AG20443 (cell line): ENCODE measurements around the gene EEIG2.

ENCODE experiments used
- DNase-seq: peaks from one replicate; pipeline ENCODE4 v3.0.0; 2012; ENCODE audit warnings: low spot score, mixed read lengths

The EEIG2 gene

DNA sequence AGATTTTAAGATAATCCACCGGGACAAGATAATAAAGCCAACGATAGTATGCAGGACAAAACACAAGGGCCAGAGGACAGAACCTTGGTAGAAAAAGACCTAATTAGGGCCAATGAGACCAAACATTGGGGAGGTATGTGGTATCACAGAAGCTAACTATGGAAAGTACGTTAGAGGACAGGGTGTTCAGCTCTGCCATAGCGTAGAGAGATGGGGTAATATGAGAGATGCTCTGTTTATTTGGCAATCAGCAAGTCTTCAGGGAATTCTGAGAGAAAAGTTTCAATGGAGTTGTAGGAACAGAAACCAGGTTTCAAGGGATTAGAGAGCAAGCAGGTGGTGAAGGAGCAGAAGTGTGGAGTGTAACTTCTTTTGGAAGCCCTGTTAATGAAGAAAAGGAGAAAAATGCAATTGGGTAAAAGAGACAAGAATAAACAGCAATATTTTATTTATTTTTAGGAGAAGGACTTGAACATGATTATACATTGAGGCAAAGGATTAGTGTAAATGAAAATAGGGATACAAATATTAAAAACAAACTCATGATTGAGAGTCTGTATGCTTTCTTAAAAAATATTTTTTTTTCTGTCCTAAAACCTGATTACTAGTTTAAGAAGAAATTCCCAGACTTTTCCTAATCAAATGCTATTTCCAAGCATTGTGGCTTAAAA, 24.0 kb downstream of the EEIG2 start:
- DNase-seq, result no peak

DNA sequence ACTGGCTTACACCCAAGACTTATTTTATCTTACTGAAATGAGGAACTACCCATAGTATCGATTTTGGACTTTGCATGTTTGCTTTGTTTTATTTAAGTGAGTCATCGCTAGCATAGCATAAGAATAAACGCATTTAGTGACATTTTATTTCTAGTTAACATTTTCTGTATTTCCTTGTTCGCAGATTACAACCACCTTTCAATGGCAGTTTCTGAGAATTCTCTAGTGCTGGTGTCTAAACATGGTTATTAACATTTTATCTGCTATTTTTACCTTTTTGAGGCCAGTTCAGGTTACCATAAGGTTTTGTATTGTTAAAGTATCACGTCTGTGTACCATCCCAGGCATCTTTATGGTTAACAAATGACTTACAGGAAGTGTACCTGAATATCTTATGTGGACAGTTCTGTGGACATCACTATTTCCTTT, 24.5 kb downstream of the EEIG2 start:
- no peak for DNase-seq

DNA sequence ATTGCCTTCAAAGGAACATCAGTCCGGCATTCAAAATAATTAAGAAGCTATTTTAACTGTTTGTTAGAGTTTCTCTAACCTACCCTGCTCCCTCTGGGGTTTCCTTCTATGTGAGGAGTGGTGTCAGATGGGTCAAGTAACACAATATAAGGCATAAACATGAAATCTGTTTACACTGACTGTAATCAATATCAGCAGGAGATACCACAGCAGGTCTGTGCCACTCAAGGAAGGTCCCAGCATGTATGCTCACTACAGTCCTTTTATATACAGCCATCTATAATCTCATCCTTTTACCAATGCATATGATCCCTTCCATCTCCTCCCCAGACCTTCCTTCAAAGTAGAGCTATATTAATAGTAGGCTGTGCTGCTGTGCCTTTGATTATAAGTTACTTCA, 25.4 kb downstream of the EEIG2 start:
- DNase-seq, result no peak

DNA sequence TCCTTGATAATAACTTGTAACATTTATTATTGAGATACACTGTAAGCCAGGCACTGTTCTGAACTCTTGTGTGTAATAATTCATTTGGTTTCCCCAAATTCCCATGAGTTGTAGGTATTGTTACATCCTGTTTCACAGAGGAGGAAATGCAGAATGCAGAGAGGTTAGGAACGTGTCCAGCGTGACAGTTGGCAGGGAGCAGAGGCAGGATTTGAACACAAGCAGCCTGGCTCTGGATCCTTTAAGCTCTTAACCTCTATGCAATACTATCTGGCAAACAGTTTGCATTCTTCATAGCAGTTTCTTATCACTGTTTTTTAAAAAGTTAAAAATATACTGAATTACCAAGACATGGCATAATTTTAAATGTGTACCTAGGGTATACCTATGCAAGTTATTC, 30.5 kb downstream of the EEIG2 start:
- DNase-seq, result no peak

DNA sequence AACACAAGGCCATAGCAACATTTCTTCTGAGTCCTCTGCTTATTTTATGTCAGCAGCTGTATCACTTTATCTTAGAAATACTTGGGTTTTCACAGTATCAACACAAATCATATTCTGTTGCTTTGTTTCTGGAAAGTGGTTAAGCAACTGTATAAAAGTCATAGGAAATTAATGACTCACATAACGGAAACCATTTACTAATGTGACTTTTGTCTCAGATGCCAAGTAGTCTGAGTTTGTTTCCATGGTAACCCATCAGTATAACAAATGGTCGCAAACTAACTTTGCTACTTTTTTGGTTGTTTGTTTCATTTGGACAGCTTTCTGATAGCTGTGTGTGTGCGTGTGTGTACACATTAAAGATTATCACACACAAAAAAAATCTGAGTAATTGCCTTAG, 31.1 kb downstream of the EEIG2 start:
- peak; percentile 75 for DNase-seq

DNA sequence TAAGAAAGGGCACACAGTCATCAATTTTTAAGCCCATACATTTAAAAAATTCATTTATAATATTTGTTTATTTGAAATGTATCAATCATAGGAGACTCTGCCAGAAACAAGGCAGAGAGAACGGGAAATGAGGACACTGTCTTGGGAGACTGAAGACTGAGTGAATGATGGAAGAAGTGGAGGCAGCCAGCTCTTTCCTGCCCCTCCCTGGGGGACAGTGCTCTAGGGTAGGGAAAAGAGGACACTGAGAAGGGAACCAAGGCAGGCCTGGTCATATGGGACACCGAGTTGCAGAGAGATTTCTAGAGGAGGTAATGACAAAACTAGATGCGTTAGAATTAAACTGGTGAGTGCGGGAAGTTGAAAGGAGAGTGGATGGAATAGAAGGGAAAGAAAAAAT, 31.6 kb downstream of the EEIG2 start:
- no peak for DNase-seq

DNA sequence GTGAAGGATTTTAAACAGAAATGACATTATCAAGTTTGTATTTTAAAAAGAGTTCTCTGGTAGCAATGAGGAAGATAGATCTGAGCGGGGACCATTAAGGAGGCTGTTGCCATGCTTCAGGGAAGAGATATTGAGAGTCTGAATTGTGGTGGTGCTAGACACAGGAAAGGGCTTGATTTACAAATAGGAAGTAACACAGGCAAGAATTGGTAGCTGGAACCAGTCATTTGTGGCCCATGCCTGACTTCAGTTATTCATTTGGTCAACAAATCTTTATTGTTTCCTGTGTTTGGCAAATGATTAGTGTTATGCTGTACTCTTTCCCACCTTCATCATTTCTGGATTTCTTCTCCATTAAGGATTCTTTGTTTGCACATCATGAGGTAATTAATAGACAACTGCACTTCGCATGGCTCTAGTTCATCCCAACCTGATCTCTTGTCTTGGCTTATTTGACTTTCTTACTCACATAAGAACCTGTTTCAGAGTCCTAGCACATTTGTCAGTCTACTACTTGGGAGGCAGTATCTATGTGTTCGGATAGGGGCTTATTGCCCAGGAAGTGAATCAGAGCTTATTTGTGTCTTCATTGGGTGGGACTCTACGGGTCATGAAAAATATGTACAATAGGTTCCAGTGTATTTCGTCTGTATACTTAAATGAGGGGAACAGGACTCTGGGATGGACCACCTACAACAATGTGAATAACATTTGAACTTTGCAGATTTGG, 32.3 kb downstream of the EEIG2 start:
- DNase-seq, result no peak

DNA sequence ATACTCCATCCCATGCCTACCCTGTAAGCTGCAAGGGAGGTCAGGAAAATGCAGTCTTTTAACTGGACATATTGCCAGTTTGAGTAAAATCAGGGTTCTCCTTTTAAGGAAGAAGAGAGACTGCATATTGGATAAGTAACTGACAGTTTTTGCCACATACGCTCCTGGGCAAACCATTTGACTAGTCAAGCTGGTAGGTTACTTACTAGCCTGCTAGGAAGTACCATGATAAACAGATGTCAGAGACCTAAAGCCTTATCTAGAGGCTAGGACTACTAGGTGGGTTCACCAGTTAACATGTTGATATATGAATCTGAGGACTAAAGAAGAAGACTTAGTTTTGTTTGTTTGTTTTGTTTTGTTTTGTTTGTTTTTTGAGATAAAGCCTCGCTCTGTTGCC, 33.5 kb downstream of the EEIG2 start:
- no peak for DNase-seq

DNA sequence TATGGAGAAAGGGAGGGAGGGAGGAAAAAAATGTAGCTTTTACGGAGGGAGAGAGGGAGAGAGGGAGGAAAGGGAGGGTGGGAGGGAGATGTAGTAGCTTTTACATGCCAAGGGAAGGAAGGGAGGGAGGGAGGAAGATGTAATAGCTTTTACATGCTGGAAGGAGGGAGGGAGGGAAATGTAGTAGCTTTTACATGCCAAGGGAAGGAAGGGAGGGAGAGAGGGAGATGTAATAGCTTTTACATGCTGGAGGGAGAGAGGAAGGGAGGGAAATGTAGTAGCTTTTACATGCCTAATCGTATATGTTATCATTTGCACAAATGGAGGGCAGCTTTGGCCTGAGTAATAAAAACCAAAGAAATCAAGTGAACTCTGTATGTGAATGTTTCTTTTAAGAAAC, 35.6 kb downstream of the EEIG2 start:
- no peak for DNase-seq

DNA sequence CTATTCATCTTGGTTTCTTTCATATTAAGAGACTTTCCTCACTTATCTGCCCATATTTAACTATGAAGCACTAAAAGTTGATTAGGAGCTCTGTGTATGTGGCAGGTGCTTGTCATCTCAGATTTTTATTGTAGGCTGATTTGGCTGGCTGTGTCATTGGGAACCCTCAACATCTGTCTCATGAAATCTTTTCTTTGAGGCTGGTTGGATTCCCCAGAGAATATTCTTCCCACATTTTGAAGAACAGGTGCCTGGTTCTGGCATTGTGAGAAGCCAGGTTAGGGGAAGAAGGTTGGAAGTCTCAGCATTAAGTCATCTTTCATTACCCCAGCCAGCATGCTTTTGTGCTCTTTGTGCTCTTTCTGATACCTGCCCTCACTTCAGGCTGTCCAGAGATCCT, 37.1 kb downstream of the EEIG2 start:
- DNase-seq, result no peak

DNA sequence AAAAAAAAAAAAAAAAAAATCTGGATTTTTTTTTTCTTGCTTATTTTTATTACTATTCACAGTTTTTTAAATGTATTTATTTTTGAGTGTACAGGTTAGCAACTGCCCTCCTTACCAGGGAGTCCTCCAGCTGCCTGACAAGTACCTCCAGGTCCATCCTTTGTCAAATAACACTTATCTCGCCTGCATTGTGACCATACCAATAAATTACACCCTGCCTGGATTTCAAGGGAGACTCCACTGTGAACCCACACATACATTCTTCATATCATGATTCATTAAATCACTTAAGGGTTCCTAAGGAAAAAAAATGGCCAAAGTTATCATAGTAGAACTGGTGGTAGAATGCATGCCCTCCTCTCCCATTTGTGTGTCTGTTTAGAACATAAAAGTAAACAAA, 38.4 kb downstream of the EEIG2 start:
- DNase-seq, result no peak

DNA sequence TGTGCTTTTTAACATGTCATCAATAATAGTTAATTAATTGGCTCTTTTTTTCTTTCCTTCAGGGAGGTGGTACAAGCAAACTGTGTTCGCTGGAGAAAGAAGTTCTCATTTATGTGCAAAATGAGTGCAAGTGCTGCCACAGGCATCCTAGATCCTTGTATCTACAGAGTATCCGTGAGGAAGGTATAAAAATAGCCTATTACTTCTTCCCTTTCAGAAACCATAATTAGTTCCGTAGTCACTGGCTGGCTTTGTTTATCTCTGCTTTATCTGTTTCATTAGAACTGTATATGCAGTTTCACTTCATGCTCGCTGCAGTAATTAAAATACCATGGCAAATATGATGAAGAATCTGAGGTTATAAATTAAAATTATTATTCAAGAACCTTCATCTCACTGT, 40.6 kb downstream of the EEIG2 start:
- no peak for DNase-seq

DNA sequence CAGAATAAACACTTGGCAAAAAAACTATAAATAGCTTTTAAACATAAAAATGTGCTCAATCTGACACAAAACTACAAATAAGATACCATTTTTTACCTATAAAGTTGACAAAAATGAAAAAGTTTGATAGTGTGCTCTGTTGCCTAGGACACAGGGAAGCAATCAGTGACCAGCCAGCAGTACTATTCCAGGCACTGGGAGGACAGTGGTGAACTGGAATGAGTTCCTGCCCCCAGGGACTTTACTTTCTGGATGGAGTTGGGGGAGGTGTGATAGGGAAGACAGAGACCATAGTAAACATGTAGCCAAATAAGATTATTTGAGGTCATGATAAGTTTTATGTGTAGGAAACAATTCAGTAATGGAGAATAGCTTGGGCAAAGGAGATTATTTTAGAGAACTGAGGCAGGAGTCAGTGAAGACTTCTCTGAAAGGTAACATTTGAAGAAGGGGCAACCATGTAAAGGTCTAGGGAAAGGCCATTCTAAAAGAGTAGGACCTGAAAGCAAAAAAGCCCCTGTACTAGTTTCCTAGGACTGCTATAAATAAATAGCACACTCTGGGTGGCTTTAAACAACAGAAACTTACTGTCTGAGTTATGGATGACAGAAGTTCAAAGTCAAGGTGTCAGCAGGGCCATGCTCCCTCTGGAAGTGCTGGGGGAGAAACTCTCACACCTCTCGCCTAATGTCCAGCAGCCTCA, 42.0 kb downstream of the EEIG2 start:
- no peak for DNase-seq

DNA sequence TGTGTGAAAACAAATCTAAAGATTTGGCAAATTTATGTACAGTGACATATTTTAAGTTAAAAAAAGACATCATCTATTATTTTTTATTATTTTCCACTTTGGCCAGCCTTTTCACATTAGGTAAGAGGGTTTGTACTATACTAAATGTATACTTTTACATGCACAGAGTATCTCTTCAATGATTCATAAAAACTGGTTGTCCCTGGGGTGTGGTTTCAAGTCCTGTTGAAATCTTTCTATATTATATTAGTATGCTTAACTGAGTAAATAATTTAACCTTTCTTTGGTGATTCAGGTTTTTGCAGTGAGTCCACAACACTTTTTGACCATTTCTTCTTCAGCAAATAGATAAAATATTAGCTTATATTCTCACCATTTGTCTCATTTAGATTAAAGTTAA, 45.7 kb downstream of the EEIG2 start:
- DNase-seq, result no peak

DNA sequence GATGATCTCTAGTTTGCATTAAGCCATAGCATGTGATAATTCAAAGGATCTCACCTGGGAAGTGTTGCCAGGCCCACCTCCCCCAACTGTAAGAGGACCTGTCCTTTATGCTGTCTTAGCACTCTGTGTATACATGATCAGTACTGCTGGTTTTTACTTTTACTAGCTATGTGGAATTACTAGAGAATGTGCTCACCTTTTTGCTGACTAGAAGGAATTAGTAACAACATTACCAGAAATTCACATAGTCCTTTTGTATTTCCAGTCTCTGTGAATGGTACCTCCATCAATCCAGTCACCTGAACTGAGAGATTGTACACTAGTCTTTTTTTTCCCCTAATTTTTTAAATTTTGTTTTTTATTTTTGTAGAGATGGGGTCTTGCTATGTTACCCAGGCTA, 46.6 kb downstream of the EEIG2 start:
- DNase-seq, result no peak

DNA sequence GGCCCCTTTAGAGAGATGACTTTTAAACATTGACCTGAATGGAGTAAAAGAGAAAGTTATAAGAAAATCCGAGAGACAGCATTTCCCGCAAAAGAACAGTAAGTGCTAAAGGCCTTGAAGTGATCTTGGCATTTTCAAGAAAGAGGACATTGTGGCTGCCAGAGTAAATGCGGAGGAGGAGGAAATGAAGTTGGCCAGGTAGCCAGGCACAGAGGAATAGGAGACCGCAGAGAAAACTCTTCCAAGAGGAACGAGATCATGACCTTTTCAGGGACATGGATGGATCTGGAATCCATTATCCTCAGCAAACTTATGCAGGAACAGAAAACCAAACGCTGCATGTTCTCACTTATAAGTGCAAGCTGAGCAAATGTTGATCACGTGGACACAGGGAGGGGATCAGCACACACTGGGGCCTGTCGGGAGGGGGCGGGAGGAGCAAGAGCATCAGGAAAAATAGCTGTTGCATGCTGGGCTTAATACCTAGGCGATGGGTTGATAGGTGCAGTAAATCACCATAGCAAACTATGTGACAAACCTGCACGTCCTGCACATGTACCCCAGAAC, 49.7 kb downstream of the EEIG2 start:
- DNase-seq, result no peak
